ENCODE measurements around the gene FKRP.

The FKRP gene

DNA sequence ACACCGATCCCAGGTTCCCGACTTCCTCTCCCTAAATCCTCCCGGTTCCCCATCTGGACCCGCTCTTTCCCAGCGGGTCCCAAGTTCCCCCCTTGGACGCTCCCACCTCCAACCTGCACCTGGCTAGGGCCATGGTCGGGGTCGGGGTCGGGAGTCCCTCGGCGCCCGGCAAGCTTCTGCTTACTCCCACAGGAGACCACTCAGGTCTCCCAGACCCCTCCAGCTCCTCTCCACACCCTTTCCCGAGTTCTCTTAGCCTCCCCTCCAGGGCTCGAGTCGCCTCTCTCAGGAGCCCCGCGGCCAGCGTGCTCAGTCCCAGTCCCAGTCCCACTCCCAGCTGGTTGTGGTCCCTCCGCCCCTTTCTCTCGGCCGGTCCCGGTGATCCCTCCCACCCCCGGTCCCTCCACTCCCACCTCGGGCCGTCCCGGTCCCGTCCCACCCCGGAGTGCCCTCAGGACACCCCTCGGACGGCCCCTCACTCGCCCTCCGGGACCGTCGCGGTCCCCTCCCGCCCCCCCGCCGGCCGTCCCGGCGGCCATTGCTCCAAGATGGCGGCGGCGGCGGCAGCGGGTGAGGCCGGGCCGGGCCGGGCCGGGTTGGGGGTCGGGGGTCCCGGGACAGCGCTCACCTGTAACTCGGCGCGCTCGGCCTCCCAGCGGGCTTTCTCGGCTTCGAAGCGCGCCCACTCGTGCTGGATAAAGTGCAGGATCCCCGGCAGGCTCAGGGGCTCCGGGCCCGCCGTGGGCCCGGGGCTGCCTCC, at the start of gene FKRP:
Gene FKRP (plus strand): TSS at position 537 of the 760 bp plus-strand sequence. CDS start 9,394 bp downstream, outside the sequence.
- no peak for TF ChIP-seq CTCF (IDR thresholded peaks at IDR 0.05; ENCODE audit: extremely low read depth, insufficient read depth, missing control alignments)
- in situ Hi-C loops (cut with MboI; ENCODE audit: low pct_unique_long_range_greater_than_20kb, low sequenced_read_pairs, unreplicated experiment) = no loop called here
- DNase-seq (ENCODE audit: low spot score) = peak; percentile 75

DNA sequence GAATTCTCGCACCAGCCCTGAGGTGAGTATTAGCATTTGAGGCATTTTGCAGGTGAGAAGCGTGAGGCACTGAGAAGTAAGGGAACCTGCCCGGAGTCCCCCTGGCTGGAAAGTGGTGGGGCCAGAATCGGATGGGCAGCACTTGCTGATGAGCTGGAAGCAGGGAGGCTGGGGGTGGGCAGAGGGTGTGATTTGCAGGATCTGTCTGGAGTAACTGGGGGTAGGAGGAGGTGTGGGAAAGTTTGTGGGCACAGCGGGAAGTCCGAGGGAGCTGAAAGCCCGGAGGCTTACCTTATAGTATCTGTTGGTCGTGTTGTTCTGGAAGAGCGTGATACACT, 49.0 kb upstream of the FKRP start:
- DNase-seq (ENCODE audit: low spot score) = no peak
- in situ Hi-C loops (cut with MboI; ENCODE audit: low pct_unique_long_range_greater_than_20kb, low sequenced_read_pairs, unreplicated experiment) = no loop called here
- TF ChIP-seq CTCF (IDR thresholded peaks at IDR 0.05; ENCODE audit: extremely low read depth, insufficient read depth, missing control alignments) = no peak

- DNase-seq (ENCODE audit: low spot score) = no peak
- in situ Hi-C loops (cut with MboI; ENCODE audit: low pct_unique_long_range_greater_than_20kb, low sequenced_read_pairs, unreplicated experiment) = no loop called here
- TF ChIP-seq CTCF (IDR thresholded peaks at IDR 0.05; ENCODE audit: extremely low read depth, insufficient read depth, missing control alignments) = no peak
These were observed 48.5 kb upstream of the FKRP start for GRCh38 chr19:46697204-46697960.

- TF ChIP-seq CTCF (IDR thresholded peaks at IDR 0.05; ENCODE audit: extremely low read depth, insufficient read depth, missing control alignments) = no peak
- in situ Hi-C loops (cut with MboI; ENCODE audit: low pct_unique_long_range_greater_than_20kb, low sequenced_read_pairs, unreplicated experiment) = no loop called here
- no peak for DNase-seq (ENCODE audit: low spot score)
These were observed 47.2 kb upstream of the FKRP start for GRCh38 chr19:46698395-46699321.

- TF ChIP-seq CTCF (IDR thresholded peaks at IDR 0.05; ENCODE audit: extremely low read depth, insufficient read depth, missing control alignments) = no peak
- in situ Hi-C loops (cut with MboI; ENCODE audit: low pct_unique_long_range_greater_than_20kb, low sequenced_read_pairs, unreplicated experiment) = no loop called here
- no peak for DNase-seq (ENCODE audit: low spot score)
These were observed 45.2 kb upstream of the FKRP start for GRCh38 chr19:46700704-46701103.

DNA sequence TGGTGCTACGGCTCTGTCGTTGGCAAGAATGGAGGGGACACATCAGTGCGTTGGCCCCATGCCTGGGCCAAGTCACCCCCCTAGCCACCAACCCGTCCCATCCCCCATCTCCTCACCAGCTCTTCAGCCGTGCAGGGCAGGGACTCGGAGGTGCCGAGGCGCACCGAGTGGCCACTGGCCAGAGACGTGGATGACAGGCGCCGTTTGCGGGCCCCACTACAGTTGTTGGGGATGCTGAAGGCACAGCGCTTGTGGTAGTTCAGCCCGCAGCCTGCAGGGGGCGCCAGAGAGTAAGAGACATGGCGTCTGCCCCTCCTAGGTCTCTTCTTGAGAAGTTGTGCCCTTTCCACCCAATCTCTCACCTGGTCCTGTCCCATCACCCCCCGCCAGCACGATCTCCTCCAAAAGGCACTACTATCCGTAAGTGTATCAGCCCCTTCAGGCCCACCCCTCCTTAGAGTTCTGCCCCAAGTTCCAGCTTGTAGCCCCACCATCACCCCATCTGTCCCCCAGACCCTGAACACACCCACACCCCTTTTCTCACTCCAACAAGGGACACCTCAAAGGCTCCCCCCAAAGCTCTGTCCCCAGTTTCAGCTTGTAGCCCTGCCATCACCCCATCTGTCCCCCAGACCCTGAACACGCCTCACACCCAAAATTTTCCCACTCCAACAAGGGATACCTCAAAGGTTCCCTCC, 41.3 kb upstream of the FKRP start:
- peak; percentile 89 for TF ChIP-seq CTCF (IDR thresholded peaks at IDR 0.05; ENCODE audit: extremely low read depth, insufficient read depth, missing control alignments)
- peak; percentile 92 for DNase-seq (ENCODE audit: low spot score)
- in situ Hi-C loops (cut with MboI; ENCODE audit: low pct_unique_long_range_greater_than_20kb, low sequenced_read_pairs, unreplicated experiment) = no loop called here
